ENCODE results near the gene MCM8. TPM values are rescaled to one million over a fixed set of nuclear protein-coding genes. Genes with fewer than 3 reads are reported as not detected.

Gene MCM8
- total RNA-seq, 4 donors from 2014 or later = 3.9 to 5.2 (median 4.5) TPM

GRCh38 chr20:6017467-6017866 lies 67.0 kb downstream of the MCM8 start:
- Histone ChIP-seq H3K36me3 (peaks cover 0 to 3% of the 10 kb centered on the region in 2 donors), H3K27me3 (no peaks in the 10 kb centered on the region), H3K4me3 (replicated peaks in 1 of 3) (no peak overlapping the region), H3K27ac (no peak overlapping the region), H3K4me1 (no peaks in the 10 kb centered on the region), H3K9me3 (no peaks in the 10 kb centered on the region)
- intact Hi-C loops (cut with DNase I) = no loop called here
- no peak for DNase-seq
- no peak for TF ChIP-seq CTCF (IDR thresholded peaks at IDR 0.05)
- TF ChIP-seq POLR2A (IDR thresholded peaks at IDR 0.05) = no peak

- no peak for DNase-seq
- intact Hi-C loops (cut with DNase I) = no loop called here
- H3K27me3 ChIP-seq = no peaks in the 10 kb centered on the region
- no peak overlapping the region for H3K4me3 ChIP-seq (replicated peaks in 1 of 3)
- H3K4me1 ChIP-seq = no peaks in the 10 kb centered on the region
- WGBS, 2 donors = 97 to 98% methylated on average over 7 of the region's 7 CpGs
- no peaks in the 10 kb centered on the region for H3K9me3 ChIP-seq
- TF ChIP-seq POLR2A (IDR thresholded peaks at IDR 0.05) (no peak), CTCF (IDR thresholded peaks at IDR 0.05) (no peak)
- no peak overlapping the region for H3K27ac ChIP-seq
- peaks cover 0 to 3% of the 10 kb centered on the region in 2 donors for H3K36me3 ChIP-seq
These were observed 67.4 kb downstream of the MCM8 start for GRCh38 chr20:6017880-6018279.

GRCh38 chr20:6024768-6025167 lies 74.3 kb downstream of the MCM8 start:
- Histone ChIP-seq H3K27me3 (no peaks in the 10 kb centered on the region), H3K9me3 (no peaks in the 10 kb centered on the region), H3K36me3 (peaks cover 0 to 4% of the 10 kb centered on the region in 2 donors), H3K4me3 (replicated peaks in 1 of 3) (no peak overlapping the region), H3K4me1 (no peaks in the 10 kb centered on the region), H3K27ac (no peak overlapping the region)
- DNase-seq = no peak
- no peak for TF ChIP-seq CTCF (IDR thresholded peaks at IDR 0.05)
- no peak for TF ChIP-seq POLR2A (IDR thresholded peaks at IDR 0.05)
- intact Hi-C loops (cut with DNase I) = no loop called here
- 100% methylated on average over 1 of the region's 1 CpG for WGBS, 2 donors

GRCh38 chr20:6026051-6026450 lies 75.6 kb downstream of the MCM8 start:
- peaks cover 0 to 4% of the 10 kb centered on the region in 2 donors for H3K36me3 ChIP-seq
- no peaks in the 10 kb centered on the region for H3K4me1 ChIP-seq
- H3K4me3 ChIP-seq (replicated peaks in 1 of 3) = no peak overlapping the region
- no peak for DNase-seq
- TF ChIP-seq CTCF (IDR thresholded peaks at IDR 0.05) = no peak
- TF ChIP-seq POLR2A (IDR thresholded peaks at IDR 0.05) = no peak
- intact Hi-C loops (cut with DNase I) = no loop called here
- H3K27ac ChIP-seq = no peak overlapping the region
- H3K27me3 ChIP-seq = no peaks in the 10 kb centered on the region
- H3K9me3 ChIP-seq = no peaks in the 10 kb centered on the region
- 91 to 98% methylated on average over 3 of the region's 3 CpGs for WGBS, 2 donors

GRCh38 chr20:6028818-6029217 lies 78.4 kb downstream of the MCM8 start:
- intact Hi-C loops (cut with DNase I) = no loop called here

More at GRCh38 chr20:6028818-6029217, 78.4 kb downstream of the MCM8 start:
- no peaks in the 10 kb centered on the region for H3K4me1 ChIP-seq
- TF ChIP-seq POLR2A (IDR thresholded peaks at IDR 0.05) (no peak), CTCF (IDR thresholded peaks at IDR 0.05) (no peak)
- no peak overlapping the region for H3K4me3 ChIP-seq (replicated peaks in 1 of 3)
- H3K27me3 ChIP-seq = no peaks in the 10 kb centered on the region
- no peak overlapping the region for H3K27ac ChIP-seq
- DNase-seq = no peak
- peaks cover 4% of the 10 kb centered on the region in 2 donors for H3K36me3 ChIP-seq
- H3K9me3 ChIP-seq = no peaks in the 10 kb centered on the region

Measured in thyroid gland (tissue), 4 donors.